ENCODE measurements around the gene MFAP4.

Gene MFAP4

GRCh38 chr17:19384723-19385391 lies 2.1 kb downstream of the MFAP4 start:
- DNase-seq: no peak

DNA sequence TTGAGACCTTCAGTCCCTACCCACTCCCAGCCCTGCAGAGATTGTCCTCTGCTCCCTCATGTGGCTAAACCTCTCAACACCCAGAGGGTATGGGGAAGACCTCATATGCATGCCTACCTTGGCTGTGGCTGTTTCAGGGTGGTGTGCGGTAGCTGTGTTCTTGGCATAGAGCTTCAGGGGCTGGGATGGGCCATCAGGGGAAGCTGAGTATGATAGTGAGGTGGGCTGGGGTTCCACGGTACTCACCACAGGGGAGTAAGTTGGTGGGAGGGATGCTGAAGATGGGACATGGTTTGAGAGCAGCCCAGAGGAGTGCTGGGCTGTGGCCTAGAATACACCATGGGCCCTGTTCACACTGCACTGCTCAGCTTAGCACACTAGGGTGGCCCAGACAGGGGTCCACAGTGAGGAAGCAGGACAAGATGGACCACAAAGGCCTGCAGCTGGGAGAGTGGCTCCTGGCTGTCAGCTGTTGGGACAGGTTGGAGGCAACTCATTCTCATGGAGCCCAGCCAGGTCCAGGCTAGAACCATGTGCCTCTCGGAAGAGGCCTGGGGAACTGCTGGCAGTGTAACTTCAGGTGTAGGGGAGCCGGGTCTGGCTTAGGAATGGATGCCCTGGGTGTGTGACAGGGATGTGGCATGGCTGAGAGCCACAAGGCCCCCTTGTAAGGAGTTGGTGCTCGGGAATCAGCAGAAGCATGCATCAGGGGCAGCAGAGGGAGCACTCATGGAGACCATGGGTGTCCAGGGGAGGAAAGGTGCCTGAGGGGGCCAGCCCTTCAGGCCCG lies 3.1 kb downstream of the MFAP4 start:
- DNase-seq: no peak

GRCh38 chr17:19382531-19383444 lies 4.2 kb downstream of the MFAP4 start:
- DNase-seq: no peak

DNA sequence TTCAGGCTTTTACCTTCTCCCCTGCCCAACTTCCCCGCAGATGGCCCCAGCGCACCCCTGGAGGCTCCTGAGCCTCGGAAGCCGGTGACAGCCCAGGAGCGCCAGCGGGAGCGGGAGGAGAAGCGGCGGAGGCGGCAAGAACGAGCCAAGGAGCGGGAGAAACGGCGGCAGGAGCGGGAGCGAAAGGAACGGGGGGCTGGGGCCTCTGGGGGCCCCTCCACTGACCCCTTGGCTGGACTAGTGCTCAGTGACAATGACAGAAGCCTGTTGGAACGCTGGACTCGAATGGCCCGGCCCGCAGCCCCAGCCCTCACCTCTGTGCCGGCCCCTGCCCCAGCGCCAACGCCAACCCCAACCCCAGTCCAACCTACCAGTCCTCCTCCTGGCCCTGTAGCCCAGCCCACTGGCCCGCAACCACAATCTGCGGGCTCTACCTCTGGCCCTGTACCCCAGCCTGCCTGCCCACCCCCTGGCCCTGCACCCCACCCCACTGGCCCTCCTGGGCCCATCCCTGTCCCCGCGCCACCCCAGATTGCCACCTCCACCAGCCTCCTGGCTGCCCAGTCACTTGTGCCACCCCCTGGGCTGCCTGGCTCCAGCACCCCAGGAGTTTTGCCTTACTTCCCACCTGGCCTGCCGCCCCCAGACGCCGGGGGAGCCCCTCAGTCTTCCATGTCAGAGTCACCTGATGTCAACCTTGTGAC lies 5.1 kb downstream of the MFAP4 start:
- DNase-seq: no peak

- no peak for DNase-seq
Measured at GRCh38 chr17:19381361-19381740, 5.6 kb downstream of the MFAP4 start.

DNA sequence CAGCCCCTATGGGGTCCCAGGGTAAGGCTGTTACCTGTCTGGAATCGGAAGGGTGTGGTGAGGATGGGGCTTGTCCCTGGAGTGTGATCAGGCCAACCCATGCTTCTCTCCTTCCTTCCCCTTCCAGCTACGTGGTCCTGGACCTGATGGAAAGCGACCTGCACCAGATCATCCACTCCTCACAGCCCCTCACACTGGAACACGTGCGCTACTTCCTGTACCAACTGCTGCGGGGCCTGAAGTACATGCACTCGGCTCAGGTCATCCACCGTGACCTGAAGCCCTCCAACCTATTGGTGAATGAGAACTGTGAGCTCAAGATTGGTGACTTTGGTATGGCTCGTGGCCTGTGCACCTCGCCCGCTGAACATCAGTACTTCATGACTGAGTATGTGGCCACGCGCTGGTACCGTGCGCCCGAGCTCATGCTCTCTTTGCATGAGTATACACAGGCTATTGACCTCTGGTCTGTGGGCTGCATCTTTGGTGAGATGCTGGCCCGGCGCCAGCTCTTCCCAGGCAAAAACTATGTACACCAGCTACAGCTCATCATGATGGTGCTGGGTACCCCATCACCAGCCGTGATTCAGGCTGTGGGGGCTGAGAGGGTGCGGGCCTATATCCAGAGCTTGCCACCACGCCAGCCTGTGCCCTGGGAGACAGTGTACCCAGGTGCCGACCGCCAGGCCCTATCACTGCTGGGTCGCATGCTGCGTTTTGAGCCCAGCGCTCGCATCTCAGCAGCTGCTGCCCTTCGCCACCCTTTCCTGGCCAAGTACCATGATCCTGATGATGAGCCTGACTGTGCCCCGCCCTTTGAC lies 6.3 kb downstream of the MFAP4 start:
- no peak for DNase-seq

- no peak for DNase-seq
Measured at GRCh38 chr17:19379361-19380065, 7.5 kb downstream of the MFAP4 start.

GRCh38 chr17:19378416-19379360 lies 8.3 kb downstream of the MFAP4 start, which contains the start of gene MAPK7:
Gene MAPK7 (plus strand): TSS chr17:19378498. CDS start chr17:19378901, 403 bp downstream.
- DNase-seq: no peak

DNA sequence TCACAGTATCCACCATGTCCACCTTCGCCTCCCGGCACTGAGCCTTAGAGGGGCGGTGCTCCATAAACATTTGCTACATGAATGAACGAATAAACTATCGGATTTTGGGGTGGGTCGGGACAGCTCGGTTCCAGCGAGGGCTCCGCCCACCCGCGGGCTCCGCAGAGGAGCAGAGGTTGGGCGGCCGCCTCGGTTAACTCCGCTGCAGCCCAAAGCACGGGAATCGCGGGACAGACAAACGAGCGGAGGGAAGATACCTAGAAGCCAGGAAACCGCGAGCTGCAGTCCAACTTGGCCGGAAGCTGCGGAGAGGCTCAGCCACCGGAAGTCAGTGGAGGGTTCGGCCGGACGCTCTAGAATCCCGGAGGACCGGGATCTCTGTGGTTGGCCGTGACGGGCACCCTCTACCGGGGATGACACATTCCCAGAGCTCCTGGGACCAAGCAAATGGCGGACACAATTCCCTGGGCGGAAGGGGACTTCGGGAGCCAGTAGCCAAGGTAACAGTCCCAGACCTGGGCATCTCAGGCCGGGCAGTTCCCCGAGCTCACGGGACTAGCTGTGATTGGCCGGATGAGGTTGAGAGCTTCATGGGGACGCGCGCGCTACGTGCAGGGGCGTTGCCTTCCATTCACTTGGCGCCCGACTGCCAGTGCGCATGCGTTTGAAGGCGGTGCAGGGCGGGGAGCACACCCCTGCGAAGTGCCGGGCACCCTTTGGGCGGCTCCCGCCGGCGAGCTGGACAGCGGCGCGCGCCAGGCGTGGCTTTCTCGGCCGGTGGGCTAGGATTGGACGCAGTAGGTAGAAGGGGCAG lies 9.2 kb downstream of the MFAP4 start:
- peak; percentile 85 for DNase-seq

DNA sequence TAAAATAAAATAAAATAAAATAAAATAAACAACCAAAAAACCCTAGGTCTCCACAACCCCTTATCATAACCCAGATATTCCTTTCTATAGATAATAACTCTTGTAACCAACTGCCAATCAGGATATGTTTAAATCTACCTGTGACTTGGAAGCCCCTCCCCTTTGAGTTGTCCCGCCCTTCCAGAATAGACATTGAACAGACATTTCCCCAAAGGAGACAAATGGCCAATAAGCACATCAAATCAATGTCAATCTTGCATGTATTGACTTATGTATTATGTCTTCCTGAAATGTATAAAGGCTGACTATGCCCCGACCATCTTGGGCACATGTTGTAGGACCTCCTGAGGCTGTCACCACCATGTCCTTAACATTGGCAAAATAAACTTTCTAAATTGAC lies 10.2 kb downstream of the MFAP4 start:
- no peak for DNase-seq

DNA sequence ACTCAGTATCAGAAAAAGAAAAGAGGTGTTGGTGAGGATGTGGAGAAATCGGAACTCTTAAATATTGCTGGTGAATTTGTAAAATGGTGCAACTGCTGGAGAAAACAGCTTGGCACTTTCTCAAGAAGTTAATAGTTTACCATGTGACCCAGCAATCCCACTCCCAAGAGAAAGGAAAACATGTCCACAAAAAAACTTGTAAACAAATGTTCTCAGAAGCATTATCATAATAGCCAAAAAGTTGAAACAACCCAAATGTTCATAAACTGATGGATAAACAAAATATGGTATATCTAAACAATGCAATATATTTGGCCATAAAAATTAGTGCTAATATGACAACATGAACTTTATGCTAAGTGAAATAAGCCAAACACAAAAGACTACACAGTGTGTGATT lies 11.3 kb downstream of the MFAP4 start:
- DNase-seq: no peak

GRCh38 chr17:19374136-19374535 lies 12.9 kb downstream of the MFAP4 start:
- DNase-seq: no peak

DNA sequence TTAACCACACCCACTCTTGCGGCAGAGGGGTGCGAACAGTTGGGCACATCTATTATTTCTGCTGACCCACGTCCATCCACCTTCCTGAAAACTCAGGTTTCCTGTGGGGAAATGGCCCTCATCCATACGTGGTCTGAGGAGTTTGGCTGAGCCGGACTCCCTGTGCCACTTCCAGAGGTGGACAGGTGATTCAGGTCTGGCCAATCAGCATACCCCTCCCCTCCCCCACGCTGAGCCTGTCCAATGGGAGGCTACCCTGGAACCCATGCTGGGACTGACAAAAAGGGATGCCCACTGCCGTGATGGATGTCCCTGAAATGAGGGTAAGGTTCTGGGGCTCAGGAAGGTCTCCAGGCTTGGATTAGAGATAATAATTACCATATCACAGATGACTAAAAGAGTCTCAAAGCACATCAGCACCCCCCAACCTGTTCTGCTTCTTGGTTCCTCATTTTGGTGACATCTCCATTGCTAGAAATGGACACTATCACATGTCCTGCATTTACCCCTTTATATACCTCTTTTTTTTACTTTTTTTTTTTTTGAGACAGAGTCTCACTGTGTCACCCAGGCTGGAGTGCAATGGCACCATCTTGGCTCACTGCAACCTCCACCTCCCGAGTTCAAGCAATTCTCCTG lies 14.0 kb downstream of the MFAP4 start:
- no peak for DNase-seq

GRCh38 chr17:19372439-19372838 lies 14.6 kb downstream of the MFAP4 start:
- no peak for DNase-seq

- no peak for DNase-seq
Measured at GRCh38 chr17:19372011-19372370, 15.0 kb downstream of the MFAP4 start.

- DNase-seq: no peak
Measured at GRCh38 chr17:19371259-19372010, 15.6 kb downstream of the MFAP4 start.

DNA sequence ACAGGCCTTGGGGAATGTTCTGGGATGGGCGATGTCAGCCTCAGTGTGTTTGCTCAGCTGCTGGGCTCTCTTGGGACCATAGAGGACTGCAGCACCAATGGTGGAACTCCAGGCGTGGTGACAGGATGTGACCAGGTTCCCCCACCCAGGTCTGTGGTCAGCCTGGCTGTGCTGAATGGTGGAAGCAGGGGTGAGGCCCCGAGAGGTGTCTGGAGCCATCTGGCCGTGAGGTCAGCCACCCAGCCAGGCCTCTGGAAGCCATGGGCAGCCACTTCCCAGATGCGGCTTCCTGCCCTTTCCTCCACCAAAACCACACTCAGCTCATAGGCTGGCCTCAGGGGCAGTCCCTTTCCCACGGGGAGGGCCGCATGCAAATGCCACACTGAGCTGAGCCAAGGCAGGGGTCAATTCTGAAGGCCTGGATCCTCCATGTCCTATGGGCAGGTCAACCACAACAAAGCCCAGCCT lies 16.5 kb downstream of the MFAP4 start:
- no peak for DNase-seq

Data from T-helper 9 cell (primary cell).